GM21390 (cell line): ENCODE data around the gene GZMH.
"Not testable (repeated sequence)": the region's sequence is repeated elsewhere in the genome, so short reads cannot be mapped to it uniquely, and the experiment has no call there.

ENCODE experiments used
- ATAC-seq: cut with Tn5 transposase; IDR thresholded peaks from one replicate; pipeline ENCODE4 v1.9.1; 2021; ENCODE audit not compliant: unreplicated experiment

Gene GZMH

DNA sequence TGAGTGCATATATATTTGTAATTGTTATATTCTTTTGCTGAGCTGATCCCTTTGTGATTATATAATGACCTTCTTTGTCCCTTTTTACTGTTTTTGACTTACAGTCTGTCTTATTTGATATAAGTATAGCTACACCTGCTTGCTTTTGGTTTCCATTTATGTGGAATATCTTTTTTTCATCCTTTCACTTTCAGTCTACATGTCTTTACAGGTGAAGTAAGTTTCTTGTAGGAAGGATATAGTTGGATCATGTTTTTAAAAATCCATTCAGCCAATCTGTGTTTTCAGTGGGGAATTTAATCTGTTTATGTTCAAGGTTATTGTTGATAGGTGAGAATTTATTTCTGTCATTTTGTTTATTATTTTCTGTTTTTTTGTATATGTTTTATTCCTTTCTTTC lies 12.1 kb downstream of the GZMH start:
- ATAC-seq, result no peak

DNA sequence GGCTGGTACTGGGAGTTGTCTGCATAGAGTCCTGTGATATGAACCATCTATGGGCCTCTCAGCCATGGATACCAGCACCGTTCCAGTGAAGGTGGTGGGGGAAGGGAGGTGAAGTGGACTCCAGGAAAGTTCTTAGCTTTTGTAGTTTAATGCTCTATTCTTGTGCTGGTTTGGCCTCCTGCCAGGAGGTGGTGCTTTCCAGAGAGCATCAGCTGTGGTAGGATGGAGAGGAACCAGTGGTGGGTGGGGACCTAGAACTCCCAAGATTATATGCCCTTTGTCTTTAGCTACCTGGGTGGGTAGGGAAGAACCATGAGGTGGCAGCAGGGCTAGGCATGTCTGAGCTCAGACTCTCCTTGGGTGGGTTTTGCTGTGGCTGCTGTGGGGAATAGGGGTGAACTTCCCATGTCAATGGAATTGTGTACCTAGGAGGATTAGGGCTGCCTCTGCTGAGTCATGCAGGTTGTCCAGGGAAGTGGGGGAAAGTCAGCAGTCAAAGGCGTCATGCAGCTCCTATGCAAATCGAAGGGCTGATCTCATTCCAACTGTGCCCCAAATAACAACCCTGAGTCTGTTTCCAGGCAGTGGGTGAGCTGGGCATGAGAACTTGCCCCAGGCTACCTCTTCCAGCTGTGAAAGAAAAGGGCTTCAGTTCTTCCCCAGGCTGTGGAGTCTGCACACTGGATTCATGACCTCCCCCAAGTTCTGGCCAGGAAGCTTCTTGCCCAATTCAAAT lies 14.2 kb downstream of the GZMH start:
- no peak for ATAC-seq

DNA sequence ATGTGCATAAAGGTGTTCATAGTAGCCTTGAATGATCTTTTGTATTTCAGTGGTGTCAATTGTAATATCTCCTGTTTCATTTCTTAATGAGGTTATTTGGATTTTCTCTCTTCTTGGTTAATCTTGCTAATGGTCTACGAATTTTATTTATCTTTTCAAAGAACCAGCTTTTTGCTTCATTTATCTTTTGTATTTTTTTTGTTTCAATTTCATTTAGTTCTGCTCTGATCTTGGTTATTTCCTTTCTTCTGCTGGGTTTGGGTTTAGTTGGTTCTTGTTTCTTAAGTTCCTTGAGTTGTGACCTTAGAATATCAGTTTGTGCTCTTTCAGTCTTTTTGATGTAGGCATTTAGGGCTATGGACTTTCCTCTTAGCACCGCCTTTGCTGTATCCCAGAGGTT lies 18.5 kb downstream of the GZMH start:
- ATAC-seq, result not testable (repeated sequence)

DNA sequence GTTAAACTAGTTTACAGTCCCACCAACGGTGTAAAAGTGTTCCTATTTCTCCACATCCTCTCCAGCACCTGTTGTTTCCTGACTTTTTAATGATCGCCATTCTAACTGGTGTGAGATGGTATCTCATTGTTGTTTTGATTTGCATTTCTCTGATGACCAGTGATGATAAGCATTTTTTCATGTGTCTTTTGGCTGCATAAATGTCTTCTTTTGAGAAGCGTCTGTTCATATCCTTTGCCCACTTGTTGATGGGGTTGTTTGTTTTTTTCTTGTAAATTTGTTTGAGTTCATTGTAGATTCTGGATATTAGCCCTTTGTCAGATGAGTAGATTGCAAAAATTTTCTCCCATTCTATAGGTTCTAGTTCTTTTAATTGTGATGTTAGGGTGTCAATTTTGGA lies 25.1 kb downstream of the GZMH start:
- ATAC-seq, result not testable (repeated sequence)

DNA sequence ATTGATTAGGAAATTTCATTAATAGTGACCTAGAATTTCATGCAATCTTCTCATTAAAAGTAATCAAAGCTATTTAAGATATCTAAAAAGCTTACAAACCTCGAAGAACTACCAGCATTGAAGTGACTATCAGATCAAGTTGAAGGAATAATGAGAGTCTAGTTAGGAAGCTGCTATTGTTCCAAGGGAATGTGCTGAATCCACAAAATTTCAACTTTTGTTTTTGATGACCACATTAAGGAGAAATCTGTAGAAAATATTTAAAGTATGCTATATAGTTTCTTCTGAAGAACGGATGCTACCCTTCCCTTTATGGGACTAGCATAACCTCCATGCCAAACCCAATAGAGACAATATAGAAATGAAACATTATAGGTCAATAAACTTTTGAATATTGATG lies 30.9 kb downstream of the GZMH start:
- no peak for ATAC-seq

DNA sequence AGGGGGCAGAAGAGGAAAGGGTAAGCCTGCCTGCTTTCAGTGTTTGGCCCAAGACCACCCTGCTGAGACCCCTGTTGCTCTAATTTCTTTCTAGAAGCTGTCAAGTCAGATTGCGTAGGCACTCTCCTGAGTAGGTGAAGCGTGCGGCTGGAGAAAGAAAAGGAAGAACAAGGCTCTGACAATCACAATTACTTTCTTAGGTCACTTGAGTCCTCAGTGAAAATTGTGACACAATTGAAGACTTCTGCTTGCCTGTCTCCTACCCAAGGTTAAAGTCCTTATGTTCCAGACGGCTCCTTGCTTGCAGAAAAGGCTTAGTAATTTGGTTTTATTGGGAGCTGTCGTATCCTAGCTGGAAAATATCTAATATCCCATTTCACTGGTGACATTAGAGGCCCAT lies 32.7 kb downstream of the GZMH start:
- no peak for ATAC-seq

DNA sequence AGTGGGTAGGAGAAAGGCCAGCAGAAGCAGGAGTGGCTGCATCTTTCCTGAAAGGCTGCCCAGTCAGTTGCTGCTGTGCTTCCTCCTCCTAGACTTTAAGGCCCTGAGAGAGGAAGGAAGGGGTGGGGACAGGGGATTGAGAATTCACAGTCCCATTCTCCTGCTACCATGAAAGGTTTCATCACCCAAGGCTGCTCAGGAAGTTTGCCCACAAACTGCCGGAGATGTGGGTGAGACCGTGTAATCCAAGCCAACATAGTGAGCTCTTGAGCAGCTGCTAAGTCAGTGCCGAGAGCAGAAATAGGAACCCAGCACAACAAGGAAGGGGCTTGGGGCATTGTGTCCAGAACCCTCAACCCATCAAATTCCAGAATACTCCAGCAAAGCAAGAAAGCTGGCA lies 33.3 kb downstream of the GZMH start, which contains the start of gene CTSG:
Gene CTSG, minus strand, starts transcription at position 69 of the 400 bp plus-strand sequence. Its CDS starts 27 bp downstream, at position 42.
- ATAC-seq, result no peak

DNA sequence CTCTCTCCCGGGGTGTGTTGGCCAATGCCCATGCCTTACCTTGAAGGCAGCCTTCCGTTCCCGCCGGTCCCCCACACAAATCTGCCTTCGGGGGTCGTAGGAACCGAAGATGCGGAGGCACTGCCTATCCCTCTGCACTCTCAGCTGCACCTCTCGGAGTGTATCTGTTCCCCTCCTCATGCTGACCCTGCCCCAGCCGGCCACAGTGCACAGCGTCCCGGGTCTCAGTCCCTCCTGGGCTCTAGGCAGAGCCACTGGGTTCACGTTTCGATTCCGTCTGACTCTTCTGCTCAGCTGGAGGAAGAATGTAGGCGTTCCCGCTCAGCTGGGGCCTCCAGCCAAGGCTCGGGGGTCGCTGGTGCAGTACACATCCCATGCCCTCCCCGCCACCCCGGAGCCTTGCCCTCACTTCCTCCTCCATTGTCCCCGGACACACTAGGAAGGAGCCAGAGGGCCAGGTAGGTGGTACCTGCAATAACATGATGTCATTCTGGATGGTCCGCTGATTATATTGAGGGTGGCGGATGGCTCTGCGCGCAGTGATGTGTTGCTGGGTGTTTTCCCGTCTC lies 35.2 kb downstream of the GZMH start:
- no peak for ATAC-seq

DNA sequence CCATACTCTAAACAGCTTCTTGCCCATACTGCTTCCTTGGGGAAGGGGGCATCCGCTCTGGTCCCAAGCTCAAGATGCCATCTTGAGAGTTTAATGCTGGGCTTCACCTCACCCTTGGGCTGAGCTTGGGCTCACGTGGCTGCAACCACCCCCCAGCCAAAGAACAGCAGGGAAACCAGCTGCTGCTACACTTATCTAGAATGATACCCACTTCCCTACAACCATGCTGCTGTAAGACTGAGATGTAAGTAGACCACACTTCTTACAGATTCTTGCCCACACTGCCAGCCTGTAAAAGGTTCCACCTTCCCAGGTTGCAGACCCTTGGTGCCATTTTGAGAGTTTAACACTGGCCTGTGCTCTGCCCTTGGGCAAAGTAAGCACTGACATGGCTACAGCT lies 43.2 kb downstream of the GZMH start:
- ATAC-seq, result no peak

DNA sequence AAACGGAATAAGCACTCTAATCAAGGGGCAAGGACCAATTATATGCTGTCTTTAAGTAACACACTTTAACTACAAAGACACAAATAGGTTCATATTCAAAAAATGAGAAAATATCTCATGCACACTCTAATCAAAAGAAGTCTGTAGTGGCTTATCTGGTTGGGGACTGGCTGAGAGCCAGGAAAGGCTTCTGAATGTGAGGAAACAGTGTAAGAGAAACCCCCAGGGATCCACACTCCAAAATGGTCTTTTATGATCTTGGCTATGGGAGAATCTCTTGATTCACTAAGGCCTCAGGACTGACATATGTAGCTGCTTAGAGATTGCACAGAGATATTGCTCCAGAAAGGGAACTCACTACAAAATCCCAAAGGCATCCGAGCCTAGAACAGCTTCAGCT lies 43.7 kb downstream of the GZMH start:
- ATAC-seq, result no peak

DNA sequence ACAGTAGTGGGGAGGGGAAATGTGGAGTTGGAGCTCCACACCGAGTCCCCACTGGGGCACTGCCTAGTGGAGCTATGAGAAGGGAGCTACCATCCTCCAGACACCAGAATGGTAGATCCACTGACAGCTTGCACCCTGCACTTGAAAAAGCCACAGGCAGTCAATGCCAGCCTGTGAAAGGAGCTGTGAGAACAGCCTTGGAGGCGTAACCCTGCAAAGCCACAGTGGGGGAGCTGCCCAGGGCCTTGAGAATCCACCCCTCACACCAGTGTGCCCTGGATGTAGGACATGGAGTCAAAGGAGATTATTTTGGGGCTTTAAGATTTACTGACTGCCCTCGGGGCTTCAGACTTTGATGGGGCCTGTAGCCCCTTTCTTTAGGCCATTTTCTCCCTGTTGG lies 46.0 kb downstream of the GZMH start:
- ATAC-seq, result no peak

DNA sequence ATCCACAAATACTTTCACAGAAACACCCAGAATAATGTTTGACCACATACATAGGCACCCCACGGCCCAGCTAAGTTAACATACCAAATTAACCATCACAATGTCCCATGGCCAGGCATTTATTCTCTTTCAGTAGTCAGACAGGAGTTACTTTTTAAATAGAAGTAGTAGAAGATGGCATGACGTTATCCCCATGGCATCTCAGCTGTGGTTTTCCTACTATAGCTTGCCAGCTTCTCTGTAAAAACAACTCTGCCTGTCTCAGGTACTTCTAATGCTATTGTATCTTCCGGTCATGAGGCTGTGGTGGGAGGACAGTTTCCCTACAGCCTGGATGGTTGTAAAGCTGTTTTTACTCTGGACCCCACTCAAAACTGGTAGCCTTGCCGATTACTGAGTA lies 52.7 kb downstream of the GZMH start:
- ATAC-seq, result no peak
